Type B pancreatic cell (in vitro differentiated cells): ENCODE data around the gene SCN2A. TPM values are rescaled to one million over a fixed set of nuclear protein-coding genes. Genes with fewer than 3 reads are reported as not detected.
A peak's percentile ranks its signal among the peaks of the same experiment; 100 is the strongest.

ENCODE experiments used
- DNase-seq: peaks from one replicate; pipeline ENCODE4 v3.0.0; 2021; ENCODE audit warnings: mixed read lengths; ENCODE audit not compliant: unreplicated experiment; ENCODE audit errors: extremely low spot score
- H3K27ac Mint-ChIP-seq: 2 replicates; pipeline ENCODE4 v1.8.0; 2021; ENCODE audit warnings: mild to moderate bottlenecking, mixed read lengths
- H3K27me3 Mint-ChIP-seq: 2 replicates; pipeline ENCODE4 v1.8.0; 2021; ENCODE audit warnings: mixed read lengths
- H3K36me3 Mint-ChIP-seq: 2 replicates; pipeline ENCODE4 v1.8.0; 2021; ENCODE audit warnings: mixed read lengths
- H3K4me1 Mint-ChIP-seq: one replicate; pipeline ENCODE4 v1.8.0; 2021; ENCODE audit warnings: mixed read lengths; ENCODE audit not compliant: unreplicated experiment
- H3K4me3 Mint-ChIP-seq: 2 replicates; pipeline ENCODE4 v1.8.0; 2021; ENCODE audit warnings: mild to moderate bottlenecking, mixed read lengths
- H3K9me3 Mint-ChIP-seq: 2 replicates; pipeline ENCODE4 v1.8.0; 2021; ENCODE audit warnings: mixed read lengths
- CTCF ChIP-seq: fragments of 200-600 bp; sonication (generic); conservative IDR thresholded peaks from 2 replicates; pipeline ENCODE4 v1.5.0; 2021; ENCODE audit warnings: antibody characterized with exemption, mild to moderate bottlenecking
- total RNA-seq: library from RNA; stranded (reverse); gene quantifications from 2 replicates; pipeline ENCODE4 v1.2.1, GENCODE V29; 2021; ENCODE audit warnings: low replicate concordance

SCN2A gene
- total RNA-seq, 1 donor from 2014 or later, result 0.92 TPM

- TF ChIP-seq CTCF, result no peak
- H3K9me3 Mint-ChIP-seq, result peaks cover 5% of the 10 kb centered on the region
- no peaks in the 10 kb centered on the region for H3K36me3 Mint-ChIP-seq
- DNase-seq, result no peak
- H3K27me3 Mint-ChIP-seq, result no peaks in the 10 kb centered on the region
- peaks cover 5% of the 10 kb centered on the region for H3K4me1 Mint-ChIP-seq
- H3K27ac Mint-ChIP-seq, result peak overlapping the region; percentile 17
- peak overlapping the region; percentile 5 for H3K4me3 Mint-ChIP-seq
Observed at GRCh38 chr2:165208094-165208493, 31.1 kb upstream of the SCN2A start.

- no peak for TF ChIP-seq CTCF
- DNase-seq, result no peak
- H3K27me3 Mint-ChIP-seq, result no peaks in the 10 kb centered on the region
- H3K4me3 Mint-ChIP-seq, result no peak overlapping the region
- H3K27ac Mint-ChIP-seq, result no peak overlapping the region
- H3K9me3 Mint-ChIP-seq, result no peaks in the 10 kb centered on the region
- no peaks in the 10 kb centered on the region for H3K36me3 Mint-ChIP-seq
- H3K4me1 Mint-ChIP-seq, result no peaks in the 10 kb centered on the region
Observed at GRCh38 chr2:165214093-165214492, 25.1 kb upstream of the SCN2A start.

GRCh38 chr2:165219481-165219880, 19.7 kb upstream of the SCN2A start:
- Mint-ChIP-seq H3K4me1 (no peaks in the 10 kb centered on the region), H3K4me3 (no peak overlapping the region), H3K36me3 (no peaks in the 10 kb centered on the region), H3K27ac (no peak overlapping the region), H3K9me3 (no peaks in the 10 kb centered on the region), H3K27me3 (no peaks in the 10 kb centered on the region)
- TF ChIP-seq CTCF, result no peak
- no peak for DNase-seq

GRCh38 chr2:165224941-165225340, 14.3 kb upstream of the SCN2A start:
- TF ChIP-seq CTCF, result no peak
- H3K27ac Mint-ChIP-seq, result no peak overlapping the region
- no peaks in the 10 kb centered on the region for H3K4me1 Mint-ChIP-seq
- no peaks in the 10 kb centered on the region for H3K36me3 Mint-ChIP-seq
- H3K9me3 Mint-ChIP-seq, result no peaks in the 10 kb centered on the region
- DNase-seq, result no peak
- H3K4me3 Mint-ChIP-seq, result no peak overlapping the region
- no peaks in the 10 kb centered on the region for H3K27me3 Mint-ChIP-seq

GRCh38 chr2:165227571-165227970, 11.6 kb upstream of the SCN2A start:
- TF ChIP-seq CTCF, result no peak
- H3K36me3 Mint-ChIP-seq, result no peaks in the 10 kb centered on the region

GRCh38 chr2:165237056-165237455, 2.2 kb upstream of the SCN2A start:
- H3K36me3 Mint-ChIP-seq, result no peaks in the 10 kb centered on the region
- H3K9me3 Mint-ChIP-seq, result no peaks in the 10 kb centered on the region
- no peak overlapping the region for H3K27ac Mint-ChIP-seq
- no peak for TF ChIP-seq CTCF
- H3K4me1 Mint-ChIP-seq, result no peaks in the 10 kb centered on the region
- no peak overlapping the region for H3K4me3 Mint-ChIP-seq
- DNase-seq, result no peak
- H3K27me3 Mint-ChIP-seq, result no peaks in the 10 kb centered on the region

More at GRCh38 chr2:165227571-165227970, 11.6 kb upstream of the SCN2A start:
- Mint-ChIP-seq H3K4me3 (no peak overlapping the region), H3K4me1 (no peaks in the 10 kb centered on the region), H3K27me3 (no peaks in the 10 kb centered on the region), H3K9me3 (no peaks in the 10 kb centered on the region), H3K27ac (no peak overlapping the region)
- DNase-seq, result no peak
